ENCODE measurements around the gene FXYD6.

Gene FXYD6

DNA sequence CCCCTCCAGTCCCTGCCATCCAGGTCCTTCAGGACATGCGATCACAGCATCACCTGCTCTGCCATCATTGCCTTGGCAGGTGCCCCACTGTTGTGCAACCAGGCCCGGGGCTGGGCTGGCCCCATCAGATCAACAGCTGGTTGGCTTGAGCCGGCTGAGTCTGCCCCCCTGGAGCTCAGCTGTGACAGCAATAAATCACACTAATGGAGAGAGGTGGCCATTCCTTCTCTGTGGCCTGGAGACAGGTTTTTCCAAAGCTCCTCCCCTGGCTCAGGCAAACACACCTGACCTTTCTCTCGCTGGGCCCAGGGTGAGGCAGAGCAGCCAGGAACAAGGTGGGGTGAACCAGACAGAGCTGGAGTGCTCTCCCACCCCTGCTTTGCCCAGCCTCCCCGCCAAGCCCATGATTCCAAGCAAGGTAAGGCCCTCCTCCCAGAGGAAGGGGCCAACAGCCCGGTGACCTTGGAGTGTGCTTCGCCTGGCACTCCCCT, 43.0 kb downstream of the FXYD6 start:
- TF ChIP-seq FOXP2 (optimal IDR thresholded peaks at IDR 0.05; ENCODE audit: borderline replicate concordance, extremely low read depth, extremely low read length, insufficient read depth), result no peak
- no peak for TF ChIP-seq POLR2AphosphoS5 (IDR thresholded peaks at IDR 0.05; ENCODE audit: low read depth, low read length)
- TF ChIP-seq TAF1 (IDR thresholded peaks at IDR 0.05; ENCODE audit: borderline replicate concordance, insufficient read depth, low read length), result no peak
- TF ChIP-seq, protein P1, sequence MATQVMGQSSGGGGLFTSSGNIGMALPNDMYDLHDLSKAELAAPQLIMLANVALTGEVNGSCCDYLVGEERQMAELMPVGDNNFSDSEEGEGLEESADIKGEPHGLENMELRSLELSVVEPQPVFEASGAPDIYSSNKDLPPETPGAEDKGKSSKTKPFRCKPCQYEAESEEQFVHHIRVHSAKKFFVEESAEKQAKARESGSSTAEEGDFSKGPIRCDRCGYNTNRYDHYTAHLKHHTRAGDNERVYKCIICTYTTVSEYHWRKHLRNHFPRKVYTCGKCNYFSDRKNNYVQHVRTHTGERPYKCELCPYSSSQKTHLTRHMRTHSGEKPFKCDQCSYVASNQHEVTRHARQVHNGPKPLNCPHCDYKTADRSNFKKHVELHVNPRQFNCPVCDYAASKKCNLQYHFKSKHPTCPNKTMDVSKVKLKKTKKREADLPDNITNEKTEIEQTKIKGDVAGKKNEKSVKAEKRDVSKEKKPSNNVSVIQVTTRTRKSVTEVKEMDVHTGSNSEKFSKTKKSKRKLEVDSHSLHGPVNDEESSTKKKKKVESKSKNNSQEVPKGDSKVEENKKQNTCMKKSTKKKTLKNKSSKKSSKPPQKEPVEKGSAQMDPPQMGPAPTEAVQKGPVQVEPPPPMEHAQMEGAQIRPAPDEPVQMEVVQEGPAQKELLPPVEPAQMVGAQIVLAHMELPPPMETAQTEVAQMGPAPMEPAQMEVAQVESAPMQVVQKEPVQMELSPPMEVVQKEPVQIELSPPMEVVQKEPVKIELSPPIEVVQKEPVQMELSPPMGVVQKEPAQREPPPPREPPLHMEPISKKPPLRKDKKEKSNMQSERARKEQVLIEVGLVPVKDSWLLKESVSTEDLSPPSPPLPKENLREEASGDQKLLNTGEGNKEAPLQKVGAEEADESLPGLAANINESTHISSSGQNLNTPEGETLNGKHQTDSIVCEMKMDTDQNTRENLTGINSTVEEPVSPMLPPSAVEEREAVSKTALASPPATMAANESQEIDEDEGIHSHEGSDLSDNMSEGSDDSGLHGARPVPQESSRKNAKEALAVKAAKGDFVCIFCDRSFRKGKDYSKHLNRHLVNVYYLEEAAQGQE (IDR thresholded peaks at IDR 0.05; ENCODE audit: insufficient read depth in 1 of 2, low read depth in 2 of 2, low read length in 2 of 2), result no peak
- TF ChIP-seq SIN3A (IDR thresholded peaks at IDR 0.05; ENCODE audit: borderline replicate concordance, insufficient read depth, low read length), result no peak

DNA sequence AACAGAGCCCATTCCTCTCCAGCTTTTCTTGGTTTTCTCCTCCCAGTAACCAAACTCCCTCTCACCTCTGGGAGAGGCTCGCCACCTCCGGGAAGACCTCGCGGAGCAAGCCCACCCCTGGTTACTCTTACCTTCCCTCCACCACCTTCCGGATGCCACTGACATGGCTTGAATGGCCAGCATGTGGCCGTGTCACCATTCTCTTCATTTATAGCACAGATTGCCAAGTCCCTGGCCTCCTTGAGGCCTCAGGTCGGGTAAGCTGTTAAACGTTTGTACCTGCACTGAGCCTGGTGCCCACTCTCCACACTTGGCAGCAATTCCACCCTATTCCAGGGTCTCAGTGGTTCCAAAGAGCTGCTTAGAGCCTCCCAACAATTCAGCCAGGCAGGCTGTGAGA, 43.9 kb downstream of the FXYD6 start:
- TF ChIP-seq, protein P1 (IDR thresholded peaks at IDR 0.05; ENCODE audit: insufficient read depth in 1 of 2, low read depth in 2 of 2, low read length in 2 of 2), result no peak
- TF ChIP-seq TAF1 (IDR thresholded peaks at IDR 0.05; ENCODE audit: borderline replicate concordance, insufficient read depth, low read length) (no peak), SIN3A (IDR thresholded peaks at IDR 0.05; ENCODE audit: borderline replicate concordance, insufficient read depth, low read length) (no peak), FOXP2 (optimal IDR thresholded peaks at IDR 0.05; ENCODE audit: borderline replicate concordance, extremely low read depth, extremely low read length, insufficient read depth) (no peak)

DNA sequence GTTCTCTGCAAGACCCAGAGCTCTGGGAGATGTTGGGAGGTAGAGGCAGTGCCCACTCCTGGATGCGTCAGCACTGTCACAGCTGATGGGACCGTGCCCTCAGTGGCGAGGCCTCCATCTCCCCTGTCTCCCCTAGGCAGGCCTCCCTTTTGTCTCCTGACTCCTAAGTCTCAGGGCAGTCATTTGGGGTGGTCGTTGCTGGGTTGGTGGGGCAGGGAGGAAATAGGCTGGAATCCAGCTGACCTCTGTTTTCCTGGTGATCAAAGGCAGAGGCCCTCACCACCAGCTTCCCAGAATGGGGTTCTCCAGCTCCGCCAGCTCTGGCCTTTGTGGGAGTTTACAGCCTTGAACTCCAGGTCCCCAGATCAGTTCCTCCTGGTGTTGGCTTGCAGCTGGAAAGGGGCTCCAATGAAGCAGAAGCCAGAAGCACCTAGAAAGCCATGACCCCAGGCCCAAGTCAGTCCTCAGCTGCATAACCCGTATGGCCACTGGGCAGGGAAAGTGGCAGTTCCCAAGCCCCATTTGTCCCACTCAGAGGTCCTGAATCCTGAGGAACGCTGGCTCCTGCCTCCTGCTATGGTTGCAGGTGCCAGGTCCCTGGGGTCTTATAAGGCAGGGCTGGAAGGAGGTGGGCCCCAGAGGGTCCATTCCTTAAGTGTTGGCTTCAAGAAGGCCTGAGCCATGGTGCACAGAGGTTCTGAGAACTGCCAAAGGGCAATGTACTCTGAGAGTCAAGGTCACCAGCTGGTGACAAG, 44.6 kb downstream of the FXYD6 start:
- TF ChIP-seq SIN3A (IDR thresholded peaks at IDR 0.05; ENCODE audit: borderline replicate concordance, insufficient read depth, low read length) (no peak), FOXP2 (optimal IDR thresholded peaks at IDR 0.05; ENCODE audit: borderline replicate concordance, extremely low read depth, extremely low read length, insufficient read depth) (no peak), POLR2AphosphoS5 (IDR thresholded peaks at IDR 0.05; ENCODE audit: low read depth, low read length) (no peak), TAF1 (IDR thresholded peaks at IDR 0.05; ENCODE audit: borderline replicate concordance, insufficient read depth, low read length) (no peak)
- TF ChIP-seq, protein P1 (IDR thresholded peaks at IDR 0.05; ENCODE audit: insufficient read depth in 1 of 2, low read depth in 2 of 2, low read length in 2 of 2), result no peak

DNA sequence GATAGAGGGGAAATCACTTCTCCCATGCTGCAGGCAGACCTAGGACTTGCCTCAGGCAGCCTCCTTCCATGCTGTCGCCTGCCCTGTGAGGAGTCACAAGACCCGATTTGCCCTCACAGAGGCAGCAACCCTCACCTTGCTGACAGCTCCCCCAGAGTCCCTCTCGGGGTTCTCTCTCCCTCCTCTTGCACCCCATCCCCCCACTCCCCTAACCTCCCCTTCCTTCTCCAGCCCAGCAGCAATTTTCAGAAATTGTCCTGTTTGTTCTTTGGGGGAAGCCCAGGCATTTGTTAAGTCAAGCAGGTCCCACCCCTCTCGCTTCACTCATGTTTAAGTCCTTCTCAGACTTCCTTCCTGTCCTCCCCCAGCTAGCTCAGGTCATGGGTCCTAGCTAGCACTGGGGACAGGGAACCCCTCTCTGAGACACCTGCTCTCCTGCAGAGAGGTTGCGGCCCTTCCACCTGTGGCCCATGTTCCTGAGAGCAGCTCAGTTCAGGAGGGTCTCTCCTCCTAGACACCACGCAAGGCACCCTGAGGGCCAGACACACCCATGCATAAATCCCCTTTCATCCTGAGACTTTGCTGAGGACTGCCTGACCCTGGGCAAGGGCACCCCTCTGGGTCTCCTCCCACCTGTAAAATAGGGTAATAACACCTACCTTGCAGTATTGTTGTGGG, 45.6 kb downstream of the FXYD6 start:
- TF ChIP-seq SIN3A (IDR thresholded peaks at IDR 0.05; ENCODE audit: borderline replicate concordance, insufficient read depth, low read length) (no peak), POLR2AphosphoS5 (IDR thresholded peaks at IDR 0.05; ENCODE audit: low read depth, low read length) (no peak), TAF1 (IDR thresholded peaks at IDR 0.05; ENCODE audit: borderline replicate concordance, insufficient read depth, low read length) (no peak), FOXP2 (optimal IDR thresholded peaks at IDR 0.05; ENCODE audit: borderline replicate concordance, extremely low read depth, extremely low read length, insufficient read depth) (no peak)
- TF ChIP-seq, protein P1 (IDR thresholded peaks at IDR 0.05; ENCODE audit: insufficient read depth in 1 of 2, low read depth in 2 of 2, low read length in 2 of 2), result no peak
